DND-41 (cell line): ENCODE results near the gene MRPL4.

Experiments
- ATAC-seq: fragments of 200-7000 bp; cut with Tn5 transposase; 3 replicates; pipeline ENCODE4 v1.9.1; 2021; ENCODE audit warnings: low read depth; ENCODE audit not compliant: insufficient read depth
- DNase-seq: peaks from one replicate; pipeline ENCODE4 v3.0.0-alpha.2; 2020
- H2AFZ ChIP-seq: 2 replicates; pipeline ENCODE4 v1.6.0; 2012; ENCODE audit warnings: low read depth, low read length
- H3K27ac ChIP-seq: 2 replicates; pipeline ENCODE4 v1.5.1; 2012; ENCODE audit warnings: low read length, inconsistent platforms
- H3K27me3 ChIP-seq: fragments of 200-600 bp; sonication (generic); 2 replicates; pipeline ENCODE4 v1.6.0; 2012; ENCODE audit warnings: low read length, mild to moderate bottlenecking, inconsistent platforms; ENCODE audit not compliant: insufficient read depth, poor library complexity
- H3K36me3 ChIP-seq: 2 replicates; pipeline ENCODE4 v1.5.1; 2012; ENCODE audit warnings: low read length, inconsistent platforms; ENCODE audit not compliant: insufficient read depth
- H3K4me1 ChIP-seq: 2 replicates; pipeline ENCODE4 v1.5.1; 2012; ENCODE audit warnings: mild to moderate bottlenecking, low read length; ENCODE audit not compliant: insufficient read depth
- H3K4me2 ChIP-seq: 2 replicates; pipeline ENCODE4 v1.6.0; 2012; ENCODE audit warnings: mild to moderate bottlenecking, moderate library complexity, low read length, inconsistent platforms; ENCODE audit not compliant: insufficient read depth
- H3K4me3 ChIP-seq, 2 experiments: fragments of 200-600 bp in 1 of 2; shearing (Covaris generic) in 1 of 2; 2 replicates each; pipeline ENCODE4 v1.5.1; 2012 to 2016; ENCODE audit warnings: inconsistent platforms in 2 of 2, low read length in 2 of 2, mild to moderate bottlenecking in 2 of 2, low read depth in 1 of 2, moderate library complexity in 1 of 2
- H3K79me2 ChIP-seq: 2 replicates; pipeline ENCODE4 v1.6.0; 2012; ENCODE audit warnings: low read length, inconsistent platforms; ENCODE audit not compliant: insufficient read depth
- H3K9ac ChIP-seq: 2 replicates; pipeline ENCODE4 v1.6.0; 2012; ENCODE audit warnings: low read depth, mild to moderate bottlenecking, inconsistent platforms, low read length, moderate library complexity
- H3K9me3 ChIP-seq: 2 replicates; pipeline ENCODE4 v1.5.1; 2012; ENCODE audit warnings: low read length, moderate library complexity, mild to moderate bottlenecking, inconsistent platforms; ENCODE audit not compliant: insufficient read depth, severe bottlenecking
- H4K20me1 ChIP-seq: 2 replicates; pipeline ENCODE4 v1.6.0; 2012; ENCODE audit warnings: low read length; ENCODE audit not compliant: insufficient read depth
- EZH2 ChIP-seq: IDR thresholded peaks from 3 replicates; pipeline ENCODE4 v1.6.1; 2012; ENCODE audit warnings: borderline replicate concordance, low read depth, mild to moderate bottlenecking, moderate library complexity, low read length, inconsistent platforms; ENCODE audit not compliant: severe bottlenecking
- TF ChIP-seq, protein P1 (sequence below): IDR thresholded peaks from 2 replicates; pipeline ENCODE4 v1.5.1; 2012; ENCODE audit warnings: borderline replicate concordance, low read length, moderate library complexity, mild to moderate bottlenecking; ENCODE audit not compliant: poor library complexity, severe bottlenecking; ENCODE audit errors: extremely low read depth

Gene MRPL4

DNA sequence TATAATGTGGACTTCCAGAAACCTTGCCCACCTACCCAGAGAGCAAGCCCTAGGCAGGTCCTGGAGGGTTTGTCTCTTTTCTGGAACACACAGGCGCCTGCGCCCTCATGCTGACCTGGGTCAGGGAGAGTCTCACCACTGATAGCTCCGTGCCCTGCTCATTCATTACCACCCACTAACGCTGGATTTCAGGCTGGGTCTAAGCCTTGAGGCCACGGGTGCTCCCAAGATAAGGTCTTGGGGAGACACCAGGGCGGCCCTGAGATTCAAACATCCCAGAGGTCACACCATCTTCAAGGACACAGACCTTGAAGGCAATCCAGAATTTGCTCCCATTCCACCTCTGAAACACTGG lies 26.0 kb upstream of the MRPL4 start:
- TF ChIP-seq, protein P1, sequence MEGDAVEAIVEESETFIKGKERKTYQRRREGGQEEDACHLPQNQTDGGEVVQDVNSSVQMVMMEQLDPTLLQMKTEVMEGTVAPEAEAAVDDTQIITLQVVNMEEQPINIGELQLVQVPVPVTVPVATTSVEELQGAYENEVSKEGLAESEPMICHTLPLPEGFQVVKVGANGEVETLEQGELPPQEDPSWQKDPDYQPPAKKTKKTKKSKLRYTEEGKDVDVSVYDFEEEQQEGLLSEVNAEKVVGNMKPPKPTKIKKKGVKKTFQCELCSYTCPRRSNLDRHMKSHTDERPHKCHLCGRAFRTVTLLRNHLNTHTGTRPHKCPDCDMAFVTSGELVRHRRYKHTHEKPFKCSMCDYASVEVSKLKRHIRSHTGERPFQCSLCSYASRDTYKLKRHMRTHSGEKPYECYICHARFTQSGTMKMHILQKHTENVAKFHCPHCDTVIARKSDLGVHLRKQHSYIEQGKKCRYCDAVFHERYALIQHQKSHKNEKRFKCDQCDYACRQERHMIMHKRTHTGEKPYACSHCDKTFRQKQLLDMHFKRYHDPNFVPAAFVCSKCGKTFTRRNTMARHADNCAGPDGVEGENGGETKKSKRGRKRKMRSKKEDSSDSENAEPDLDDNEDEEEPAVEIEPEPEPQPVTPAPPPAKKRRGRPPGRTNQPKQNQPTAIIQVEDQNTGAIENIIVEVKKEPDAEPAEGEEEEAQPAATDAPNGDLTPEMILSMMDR = no peak
- TF ChIP-seq EZH2 = no peak
- Histone ChIP-seq H2AFZ (no peak overlapping the region), H3K4me3 (no peak overlapping the region), H3K9ac (no peak overlapping the region), H3K79me2 (no peaks in the 10 kb centered on the region), H3K4me2 (no peak overlapping the region), H3K9me3 (no peaks in the 10 kb centered on the region), H3K36me3 (no peaks in the 10 kb centered on the region), H3K27me3 (peaks cover 8% of the 10 kb centered on the region), H3K4me1 (peaks cover 16% of the 10 kb centered on the region), H3K27ac (no peak overlapping the region), H4K20me1 (no peaks in the 10 kb centered on the region; the same call in none of the 2 replicates)
- DNase-seq = no peak
- ATAC-seq = no peak

GRCh38 chr19:10226376-10227025 lies 25.5 kb upstream of the MRPL4 start:
- no peaks in the 10 kb centered on the region for H3K36me3 ChIP-seq
- peaks cover 19% of the 10 kb centered on the region for H3K4me1 ChIP-seq
- H3K27me3 ChIP-seq = peaks cover 10% of the 10 kb centered on the region
- ATAC-seq (no peak), DNase-seq (no peak)
- no peak overlapping the region for H3K4me2 ChIP-seq
- H3K27ac ChIP-seq = no peak overlapping the region
- H3K9ac ChIP-seq = no peak overlapping the region
- no peaks in the 10 kb centered on the region; the same call in none of the 2 replicates for H4K20me1 ChIP-seq
- no peak overlapping the region for H2AFZ ChIP-seq
- no peak overlapping the region for H3K4me3 ChIP-seq
- no peaks in the 10 kb centered on the region for H3K79me2 ChIP-seq
- TF ChIP-seq, protein P1 = no peak
- TF ChIP-seq EZH2 = no peak
- H3K9me3 ChIP-seq = no peaks in the 10 kb centered on the region

DNA sequence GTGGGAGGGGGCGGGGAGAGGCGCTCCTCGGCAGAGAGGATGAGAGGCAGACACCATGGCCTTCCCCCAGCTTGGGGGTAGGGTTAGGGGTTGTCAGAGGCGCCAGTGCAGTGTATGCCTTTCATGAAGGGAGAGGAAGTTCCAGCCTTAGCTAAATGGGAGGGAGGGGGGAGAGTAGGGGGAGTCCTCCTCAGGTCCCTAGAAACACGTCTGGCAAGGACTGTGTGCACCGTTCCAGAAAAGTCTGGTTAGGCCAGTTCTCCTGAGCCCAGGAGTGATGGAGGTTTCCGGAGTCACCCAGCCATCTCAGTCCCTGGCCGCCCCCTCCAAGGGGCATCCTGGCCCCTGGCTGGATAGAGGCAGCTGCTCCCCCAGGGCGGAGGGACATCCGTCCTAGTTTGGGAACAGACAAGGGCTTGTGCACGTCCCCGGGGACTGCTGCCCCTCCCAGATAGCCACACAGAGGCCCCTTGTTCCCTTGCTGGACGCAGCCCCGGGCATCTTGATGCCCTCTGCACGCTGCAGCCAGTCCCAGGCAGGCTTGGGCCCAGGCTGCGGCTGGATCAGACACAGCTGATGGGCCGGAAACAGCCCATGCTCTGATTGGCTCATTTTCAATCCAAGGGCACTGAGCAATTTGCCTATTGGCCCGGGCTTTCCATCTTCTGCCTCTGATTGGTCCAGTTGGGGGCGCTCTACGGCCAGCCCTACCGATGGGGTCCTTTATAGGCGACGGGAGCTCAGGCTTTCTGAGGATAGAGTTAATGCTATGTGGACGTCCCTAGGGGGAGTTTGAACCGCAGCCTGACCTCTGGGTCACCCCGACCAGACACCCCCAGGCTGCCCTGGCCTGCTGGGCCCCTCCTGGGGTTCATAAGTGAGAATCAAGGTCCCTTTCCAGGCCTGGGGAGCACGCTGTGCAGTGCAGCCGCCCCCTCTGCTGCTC lies 24.7 kb upstream of the MRPL4 start:
- no peak overlapping the region for H3K4me3 ChIP-seq
- H3K9ac ChIP-seq = no peak overlapping the region
- H3K79me2 ChIP-seq = no peaks in the 10 kb centered on the region
- no peak overlapping the region for H3K27ac ChIP-seq
- DNase-seq = peak; percentile 15
- TF ChIP-seq, protein P1 = no peak
- no peak for TF ChIP-seq EZH2
- H3K4me2 ChIP-seq = no peak overlapping the region
- H3K9me3 ChIP-seq = no peaks in the 10 kb centered on the region
- peaks cover 10% of the 10 kb centered on the region for H3K27me3 ChIP-seq
- H3K4me1 ChIP-seq = peaks cover 20% of the 10 kb centered on the region
- H3K36me3 ChIP-seq = no peaks in the 10 kb centered on the region
- no peak overlapping the region for H2AFZ ChIP-seq
- H4K20me1 ChIP-seq = no peaks in the 10 kb centered on the region; the same call in none of the 2 replicates
- ATAC-seq = no peak
